PC-9 (cell line): ENCODE results near the gene SYTL1.

Experiments
- EZH2 ChIP-seq: fragments of 200-600 bp; sonication (generic); IDR thresholded peaks from 2 replicates; pipeline ENCODE4 v1.8.0; 2017; ENCODE audit warnings: antibody characterized with exemption, low read depth
- TF ChIP-seq, protein P1 (sequence below): fragments of 200-600 bp; sonication (generic); conservative IDR thresholded peaks from 2 replicates; pipeline ENCODE4 v1.6.1; 2017; ENCODE audit warnings: mixed run types, antibody characterized with exemption, mild to moderate bottlenecking, moderate library complexity

- TF ChIP-seq, protein P1, sequence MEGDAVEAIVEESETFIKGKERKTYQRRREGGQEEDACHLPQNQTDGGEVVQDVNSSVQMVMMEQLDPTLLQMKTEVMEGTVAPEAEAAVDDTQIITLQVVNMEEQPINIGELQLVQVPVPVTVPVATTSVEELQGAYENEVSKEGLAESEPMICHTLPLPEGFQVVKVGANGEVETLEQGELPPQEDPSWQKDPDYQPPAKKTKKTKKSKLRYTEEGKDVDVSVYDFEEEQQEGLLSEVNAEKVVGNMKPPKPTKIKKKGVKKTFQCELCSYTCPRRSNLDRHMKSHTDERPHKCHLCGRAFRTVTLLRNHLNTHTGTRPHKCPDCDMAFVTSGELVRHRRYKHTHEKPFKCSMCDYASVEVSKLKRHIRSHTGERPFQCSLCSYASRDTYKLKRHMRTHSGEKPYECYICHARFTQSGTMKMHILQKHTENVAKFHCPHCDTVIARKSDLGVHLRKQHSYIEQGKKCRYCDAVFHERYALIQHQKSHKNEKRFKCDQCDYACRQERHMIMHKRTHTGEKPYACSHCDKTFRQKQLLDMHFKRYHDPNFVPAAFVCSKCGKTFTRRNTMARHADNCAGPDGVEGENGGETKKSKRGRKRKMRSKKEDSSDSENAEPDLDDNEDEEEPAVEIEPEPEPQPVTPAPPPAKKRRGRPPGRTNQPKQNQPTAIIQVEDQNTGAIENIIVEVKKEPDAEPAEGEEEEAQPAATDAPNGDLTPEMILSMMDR, result no peak
- no peak for TF ChIP-seq EZH2
Measured at GRCh38 chr1:27325286-27325685, 16.5 kb upstream of the SYTL1 start.
